GM12878 (cell line): ENCODE measurements around the gene PTPRC. TPM values are rescaled to one million over a fixed set of nuclear protein-coding genes. Genes with fewer than 3 reads are reported as not detected.
A peak's percentile ranks its signal among the peaks of the same experiment; 100 is the strongest.

Source experiments
- ATAC-seq: fragments of 200-7000 bp; cut with Tn5 transposase; 3 replicates; pipeline ENCODE4 v1.9.1; 2020; ENCODE audit warnings: mild to moderate bottlenecking, moderate library complexity
- BruUV-seq: library from RNA; stranded (reverse); fragments of 400-500 nt; replicated peaks from 2 replicates; lab custom pipeline; 2021; lab: Mats Ljungman, UMichigan
- CTCF ChIA-PET: fragments of 300-600 bp; sonication (Branson Sonifier 250); formaldehyde crosslinking; extraction: SDS; loops from one replicate; lab custom pipeline; 2021; ENCODE audit warnings: inconsistent platforms; lab: Yijun Ruan, JAX
- POLR2A ChIA-PET: fragments of 350-600 bp; formaldehyde crosslinking; extraction: SDS; loops from one replicate; lab custom pipeline; 2021; ENCODE audit warnings: inconsistent platforms; lab: Charles Lee
- RAD21 ChIA-PET: fragments of 300-600 bp; sonication (Branson Sonifier 250); formaldehyde crosslinking; loops from one replicate; lab custom pipeline; 2023; ENCODE audit warnings: antibody characterized with exemption; ENCODE audit not compliant: unreplicated experiment; lab: Charles Lee
- SMC1A ChIA-PET: fragments of 300-600 bp; sonication (Branson Sonifier 250); formaldehyde crosslinking; loops from one replicate; lab custom pipeline; 2023; ENCODE audit not compliant: unreplicated experiment, uncharacterized antibody; lab: Charles Lee
- DNase-seq: peaks from one replicate; pipeline ENCODE4 v3.0.0-alpha.2; 2011; ENCODE audit warnings: low read depth, low spot score
- FAIRE-seq: peaks from 3 replicates; lab custom pipeline; 2011; peaks lifted over from hg19 to GRCh38; lab: Jason Lieb, UNC
- H2AFZ ChIP-seq: 2 replicates; pipeline ENCODE4 v1.6.0; 2011; ENCODE audit warnings: low read depth, low read length, control low read depth; ENCODE audit not compliant: control insufficient read depth
- H3K27ac ChIP-seq: 2 replicates; pipeline ENCODE4 v1.5.1; 2011; ENCODE audit warnings: control low read depth; ENCODE audit not compliant: control insufficient read depth, insufficient read depth
- H3K27me3 ChIP-seq, 2 experiments: replicated peaks in 1 of 2; 2 replicates each; pipeline versions ENCODE4 v1.6.0 to v1.6.1; 2011; ENCODE audit warnings: low read length in 1 of 2; ENCODE audit not compliant: control insufficient read depth in 2 of 2, insufficient read depth in 2 of 2
- H3K36me3 ChIP-seq, 2 experiments: 2 replicates each; pipeline ENCODE4 v1.5.1; 2011; ENCODE audit warnings: low read length in 1 of 2; ENCODE audit not compliant: control insufficient read depth in 2 of 2, insufficient read depth in 2 of 2
- H3K4me1 ChIP-seq: 2 replicates; pipeline ENCODE4 v1.6.1; 2011; ENCODE audit warnings: mild to moderate bottlenecking, low read length, moderate library complexity, mixed read lengths; ENCODE audit not compliant: control insufficient read depth, insufficient read depth
- H3K4me2 ChIP-seq: 2 replicates; pipeline ENCODE4 v1.6.0; 2011; ENCODE audit warnings: control low read depth; ENCODE audit not compliant: control insufficient read depth, insufficient read depth
- H3K4me3 ChIP-seq: fragments of 200-600 bp; sonication (generic); 2 replicates; pipeline ENCODE4 v1.5.1; 2016
- H3K79me2 ChIP-seq: 2 replicates; pipeline ENCODE4 v1.6.0; 2011; ENCODE audit warnings: low read length; ENCODE audit not compliant: control insufficient read depth, insufficient read depth
- H3K9ac ChIP-seq: 2 replicates; pipeline ENCODE4 v1.8.0; 2011; ENCODE audit warnings: low read length, control low read depth, mixed read lengths; ENCODE audit not compliant: control insufficient read depth, insufficient read depth
- H3K9me3 ChIP-seq: replicated peaks from 3 replicates; pipeline ENCODE4 v1.5.1; 2011; ENCODE audit warnings: mild to moderate bottlenecking, low read length; ENCODE audit not compliant: control insufficient read depth, insufficient read depth
- H4K20me1 ChIP-seq: 2 replicates; pipeline ENCODE4 v1.6.0; 2011; ENCODE audit not compliant: control insufficient read depth, insufficient read depth
- CEBPB ChIP-seq, 2 experiments: fragments of 150-350 bp in 1 of 2; IDR thresholded peaks; 2 replicates each; pipeline ENCODE4 v1.6.1; 2012 to 2014; ENCODE audit warnings: low read depth in 2 of 2, low read length in 2 of 2, borderline replicate concordance in 1 of 2, inconsistent platforms in 1 of 2
- CHD1 ChIP-seq: IDR thresholded peaks from 2 replicates; pipeline ENCODE4 v1.6.1; 2012; ENCODE audit warnings: low read depth, low read length, improper control_type of control experiment
- EED ChIP-seq: sonication (generic); IDR thresholded peaks from 2 replicates; pipeline ENCODE4 v1.6.1; 2016; ENCODE audit warnings: antibody characterized with exemption, low read depth
- JUNB ChIP-seq: IDR thresholded peaks from 2 replicates; pipeline ENCODE4 v1.6.1; 2016; ENCODE audit warnings: antibody characterized with exemption, mild to moderate bottlenecking
- MTA2 ChIP-seq: fragments of 450-650 bp; IDR thresholded peaks from 2 replicates; pipeline ENCODE4 v1.6.1; 2016; ENCODE audit warnings: low read depth, mild to moderate bottlenecking, moderate library complexity
- NFIC ChIP-seq: IDR thresholded peaks from 2 replicates; pipeline ENCODE4 v1.6.1; 2012; ENCODE audit warnings: low read depth, mild to moderate bottlenecking, inconsistent platforms, low read length, moderate library complexity
- ZNF24 ChIP-seq: fragments of 450-650 bp; IDR thresholded peaks from 2 replicates; pipeline ENCODE4 v1.6.1; 2017; ENCODE audit warnings: antibody characterized with exemption, mild to moderate bottlenecking
- WGBS: methylation state at CpG from one replicate; pipeline ENCODE4 v1.1.6; 2016; ENCODE audit warnings: low lambda C conversion rate; ENCODE audit not compliant: insufficient replicate concordance, insufficient coverage; ENCODE audit errors: missing lambda C conversion rate; 5-methylcytosine and 5-hydroxymethylcytosine counted together
- in situ Hi-C: fragments of 300-500 bp; cut with MboI; formaldehyde crosslinking; loops from 9 replicates; pipeline ENCODE4 v1.14.3; 2018; ENCODE audit warnings: mixed read lengths
- intact Hi-C: fragments of 100-400 bp; cut with micrococcal nuclease; formaldehyde crosslinking; loops from one replicate; pipeline ENCODE4 v1.14.2; 2022; ENCODE audit not compliant: unreplicated experiment
- polyA plus RNA-seq, 11 experiments: library from polyadenylated mRNA; depleted of rRNA in 4 of 11; unstranded in 6 of 11; stranded (reverse) in 5 of 11; fragments of >200 nt; fragmentation: Nextera tagmentation in 4 of 11; fragmentation: Illumina TruSeq in 1 of 11; extraction: Ambion mirVana in 4 of 11; extraction: Trizol in 1 of 11; gene quantifications; 1 replicate in 1 of 11; 2 replicates in 10 of 11; pipeline versions ENCODE4 v1.2.1 to v1.2.3, GENCODE V29; 2011 to 2016; ENCODE audit warnings: inconsistent platforms in 2 of 11, missing spikeins in 2 of 11, low read depth in 1 of 11
- total RNA-seq, 4 experiments: library from RNA; depleted of rRNA in 3 of 4; stranded (reverse); fragments of >200 nt in 3 of 4; fragmentation: Illumina TruSeq in 1 of 4; extraction: Trizol in 1 of 4; gene quantifications; 2 replicates each; pipeline versions ENCODE4 v1.2.1 to v1.2.3, GENCODE V29; 2013 to 2021
- TF ChIP-seq, protein P1 (sequence below): fragments of 450-650 bp; IDR thresholded peaks from 2 replicates; pipeline ENCODE4 v1.6.1; 2016; ENCODE audit warnings: mild to moderate bottlenecking, moderate library complexity, borderline replicate concordance

Gene PTPRC
- total and polyA plus RNA-seq, 10 of the 15 experiments (the other 5 are each of a cell fraction or from before 2014, with no cell fraction given) = 72.9 to 221 (median 118) TPM

DNA sequence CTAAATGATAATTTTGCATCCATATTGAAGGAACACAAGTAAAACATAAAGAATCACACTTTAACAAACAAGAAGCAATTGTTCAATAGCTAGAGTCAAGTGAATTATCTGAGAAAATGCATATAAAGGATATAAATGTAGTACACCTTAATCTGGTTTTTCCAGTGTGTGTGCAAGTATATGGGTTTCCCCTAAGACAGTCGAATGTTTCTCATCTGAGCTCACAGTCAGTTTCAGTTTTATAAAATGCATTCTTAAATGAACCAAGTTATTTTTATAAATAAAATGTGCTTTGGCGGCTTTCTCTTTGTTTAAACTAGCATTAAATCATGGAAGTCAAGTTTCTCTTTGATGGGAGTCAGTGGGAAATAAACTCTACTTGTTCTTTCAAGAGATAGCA is 125.9 kb downstream of the PTPRC start:
- ChIA-PET CTCF (interaction anchor here (0.9 to 3.8 kb wide), 9 partner anchors 9 to 699 kb away, joined by 3 to 18 read pairs (median 4); no protein-coding TSS in a partner anchor), RAD21 (interaction anchor here (0.6 to 1.9 kb wide), 9 partner anchors 9 to 699 kb away, joined by 3 to 7 read pairs (median 3); no protein-coding TSS in a partner anchor), POLR2A (interaction anchor here (0.6 kb wide), 1 partner anchor 1717 kb away, joined by 3 read pairs; no protein-coding TSS in a partner anchor), SMC1A (interaction anchor here (0.6 to 4.9 kb wide), 11 partner anchors 8 to 699 kb away, joined by 3 to 23 read pairs (median 3); no protein-coding TSS in a partner anchor)
- Histone ChIP-seq H3K79me2 (no peaks in the 10 kb centered on the region), H3K27me3 (no peaks in the 10 kb centered on the region), H3K27ac (no peak overlapping the region; the same call in 1 of the 2 replicates), H3K9ac (no peak overlapping the region), H3K9me3 (no peaks in the 10 kb centered on the region), H3K4me1 (no peaks in the 10 kb centered on the region), H2AFZ (peak overlapping the region; percentile 69), H4K20me1 (no peaks in the 10 kb centered on the region), H3K4me2 (0 out of 2 replicates have a peak overlapping the region, but pooled peaks have one; percentile 49), H3K4me3 (no peak overlapping the region), H3K36me3 (no peaks in the 10 kb centered on the region)
- in situ Hi-C loops = loop anchor here (10.0 to 25.0 kb wide), 2 partner anchors 698 to 780 kb away; no protein-coding TSS in a partner anchor
- intact Hi-C loops = no loop called here
- ATAC-seq (peak; percentile 71), DNase-seq (no peak), FAIRE-seq (no peak)
- 5% methylated on average over 2 of the region's 2 CpGs for WGBS
- no TSS peak for BruUV-seq
- TF ChIP-seq NFIC (peak; percentile 39; the same call in 1 of the 2 replicates), JUNB (0 out of 2 replicates have a peak, but pooled peaks have one; percentile 6), ZNF24 (no peak), CEBPB (IDR thresholded peaks at IDR 0.05; ENCODE audit: borderline replicate concordance in 1 of 2, low read depth in 2 of 2, low read length in 2 of 2) (no peak)

DNA sequence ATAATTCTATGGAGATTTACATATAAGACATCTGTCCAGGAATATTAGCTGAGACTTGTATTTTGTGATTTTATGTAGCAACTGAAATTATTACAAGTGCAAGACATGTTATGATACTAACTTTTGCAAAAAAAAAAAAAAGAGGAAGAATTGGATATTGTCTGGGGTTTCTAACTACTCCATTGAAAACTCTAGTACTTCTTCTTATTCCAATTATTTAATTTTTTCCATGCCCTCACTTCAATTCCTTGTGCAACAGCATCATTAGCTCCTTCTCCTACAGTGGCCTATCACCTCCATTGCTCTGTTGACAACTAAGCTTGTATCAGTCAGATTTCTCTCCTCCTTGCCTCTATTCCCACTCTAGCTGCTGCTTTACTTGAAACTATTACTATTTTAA is 126.6 kb downstream of the PTPRC start:
- RAD21 ChIA-PET = interaction anchor here (0.6 to 1.9 kb wide), 7 partner anchors 10 to 699 kb away, joined by 3 to 7 read pairs (median 3); no protein-coding TSS in a partner anchor
- no peak for FAIRE-seq
- no peak overlapping the region for H3K27ac ChIP-seq

More for the DNA sequence above, 126.6 kb downstream of the PTPRC start:
- Histone ChIP-seq H3K36me3 (no peaks in the 10 kb centered on the region), H3K9ac (no peak overlapping the region), H3K9me3 (no peaks in the 10 kb centered on the region), H3K79me2 (no peaks in the 10 kb centered on the region), H3K27me3 (no peaks in the 10 kb centered on the region), H2AFZ (peak overlapping the region; percentile 7; the same call in 1 of the 2 replicates), H3K4me2 (no peak overlapping the region), H4K20me1 (no peaks in the 10 kb centered on the region), H3K4me3 (no peak overlapping the region), H3K4me1 (no peaks in the 10 kb centered on the region)
- DNase-seq = no peak
- TF ChIP-seq, protein P1, sequence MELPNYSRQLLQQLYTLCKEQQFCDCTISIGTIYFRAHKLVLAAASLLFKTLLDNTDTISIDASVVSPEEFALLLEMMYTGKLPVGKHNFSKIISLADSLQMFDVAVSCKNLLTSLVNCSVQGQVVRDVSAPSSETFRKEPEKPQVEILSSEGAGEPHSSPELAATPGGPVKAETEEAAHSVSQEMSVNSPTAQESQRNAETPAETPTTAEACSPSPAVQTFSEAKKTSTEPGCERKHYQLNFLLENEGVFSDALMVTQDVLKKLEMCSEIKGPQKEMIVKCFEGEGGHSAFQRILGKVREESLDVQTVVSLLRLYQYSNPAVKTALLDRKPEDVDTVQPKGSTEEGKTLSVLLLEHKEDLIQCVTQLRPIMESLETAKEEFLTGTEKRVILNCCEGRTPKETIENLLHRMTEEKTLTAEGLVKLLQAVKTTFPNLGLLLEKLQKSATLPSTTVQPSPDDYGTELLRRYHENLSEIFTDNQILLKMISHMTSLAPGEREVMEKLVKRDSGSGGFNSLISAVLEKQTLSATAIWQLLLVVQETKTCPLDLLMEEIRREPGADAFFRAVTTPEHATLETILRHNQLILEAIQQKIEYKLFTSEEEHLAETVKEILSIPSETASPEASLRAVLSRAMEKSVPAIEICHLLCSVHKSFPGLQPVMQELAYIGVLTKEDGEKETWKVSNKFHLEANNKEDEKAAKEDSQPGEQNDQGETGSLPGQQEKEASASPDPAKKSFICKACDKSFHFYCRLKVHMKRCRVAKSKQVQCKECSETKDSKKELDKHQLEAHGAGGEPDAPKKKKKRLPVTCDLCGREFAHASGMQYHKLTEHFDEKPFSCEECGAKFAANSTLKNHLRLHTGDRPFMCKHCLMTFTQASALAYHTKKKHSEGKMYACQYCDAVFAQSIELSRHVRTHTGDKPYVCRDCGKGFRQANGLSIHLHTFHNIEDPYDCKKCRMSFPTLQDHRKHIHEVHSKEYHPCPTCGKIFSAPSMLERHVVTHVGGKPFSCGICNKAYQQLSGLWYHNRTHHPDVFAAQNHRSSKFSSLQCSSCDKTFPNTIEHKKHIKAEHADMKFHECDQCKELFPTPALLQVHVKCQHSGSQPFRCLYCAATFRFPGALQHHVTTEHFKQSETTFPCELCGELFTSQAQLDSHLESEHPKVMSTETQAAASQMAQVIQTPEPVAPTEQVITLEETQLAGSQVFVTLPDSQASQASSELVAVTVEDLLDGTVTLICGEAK = no peak
- no peak for TF ChIP-seq EED
- TF ChIP-seq MTA2 = no peak
- TF ChIP-seq CHD1 = no peak
- intact Hi-C loops = no loop called here
- POLR2A ChIA-PET = interaction anchor here (0.5 to 0.6 kb wide), 2 partner anchors 86 to 1717 kb away, joined by 3 read pairs; no protein-coding TSS in a partner anchor
- SMC1A ChIA-PET = interaction anchor here (0.6 to 3.4 kb wide), 11 partner anchors 9 to 698 kb away, joined by 3 to 23 read pairs (median 3); no protein-coding TSS in a partner anchor
- no TSS peak for BruUV-seq
- CTCF ChIA-PET = interaction anchor here (0.6 to 2.0 kb wide), 6 partner anchors 9 to 699 kb away, joined by 3 to 6 read pairs (median 3); no protein-coding TSS in a partner anchor
- in situ Hi-C loops = loop anchor here (10.0 to 25.0 kb wide), 2 partner anchors 697 to 779 kb away; no protein-coding TSS in a partner anchor
- ATAC-seq = no peak
